GM12878 (cell line): Measurements from ENCODE around the gene EYA2. TPM values are rescaled to one million over a fixed set of nuclear protein-coding genes. Genes with fewer than 3 reads are reported as not detected.

Experiments used
- ATAC-seq: fragments of 200-7000 bp; cut with Tn5 transposase; 3 replicates; pipeline ENCODE4 v1.9.1; 2020; ENCODE audit warnings: mild to moderate bottlenecking, moderate library complexity
- BruUV-seq: library from RNA; stranded (reverse); fragments of 400-500 nt; replicated peaks from 2 replicates; lab custom pipeline; 2021; lab: Mats Ljungman, UMichigan
- CTCF ChIA-PET: fragments of 300-600 bp; sonication (Branson Sonifier 250); formaldehyde crosslinking; extraction: SDS; loops from one replicate; lab custom pipeline; 2021; ENCODE audit warnings: inconsistent platforms; lab: Yijun Ruan, JAX
- POLR2A ChIA-PET: fragments of 350-600 bp; formaldehyde crosslinking; extraction: SDS; loops from one replicate; lab custom pipeline; 2021; ENCODE audit warnings: inconsistent platforms; lab: Charles Lee
- RAD21 ChIA-PET: fragments of 300-600 bp; sonication (Branson Sonifier 250); formaldehyde crosslinking; loops from one replicate; lab custom pipeline; 2023; ENCODE audit warnings: antibody characterized with exemption; ENCODE audit not compliant: unreplicated experiment; lab: Charles Lee
- SMC1A ChIA-PET: fragments of 300-600 bp; sonication (Branson Sonifier 250); formaldehyde crosslinking; loops from one replicate; lab custom pipeline; 2023; ENCODE audit not compliant: unreplicated experiment, uncharacterized antibody; lab: Charles Lee
- DNase-seq: peaks from one replicate; pipeline ENCODE4 v3.0.0-alpha.2; 2011; ENCODE audit warnings: low read depth, low spot score
- FAIRE-seq: peaks from 3 replicates; lab custom pipeline; 2011; peaks lifted over from hg19 to GRCh38; lab: Jason Lieb, UNC
- H2AFZ ChIP-seq: 2 replicates; pipeline ENCODE4 v1.6.0; 2011; ENCODE audit warnings: low read depth, low read length, control low read depth; ENCODE audit not compliant: control insufficient read depth
- H3K27ac ChIP-seq: 2 replicates; pipeline ENCODE4 v1.5.1; 2011; ENCODE audit warnings: control low read depth; ENCODE audit not compliant: control insufficient read depth, insufficient read depth
- H3K27me3 ChIP-seq, 2 experiments: replicated peaks in 1 of 2; 2 replicates each; pipeline versions ENCODE4 v1.6.0 to v1.6.1; 2011; ENCODE audit warnings: low read length in 1 of 2; ENCODE audit not compliant: control insufficient read depth in 2 of 2, insufficient read depth in 2 of 2
- H3K36me3 ChIP-seq, 2 experiments: 2 replicates each; pipeline ENCODE4 v1.5.1; 2011; ENCODE audit warnings: low read length in 1 of 2; ENCODE audit not compliant: control insufficient read depth in 2 of 2, insufficient read depth in 2 of 2
- H3K4me1 ChIP-seq: 2 replicates; pipeline ENCODE4 v1.6.1; 2011; ENCODE audit warnings: mild to moderate bottlenecking, low read length, moderate library complexity, mixed read lengths; ENCODE audit not compliant: control insufficient read depth, insufficient read depth
- H3K4me2 ChIP-seq: 2 replicates; pipeline ENCODE4 v1.6.0; 2011; ENCODE audit warnings: control low read depth; ENCODE audit not compliant: control insufficient read depth, insufficient read depth
- H3K4me3 ChIP-seq: fragments of 200-600 bp; sonication (generic); 2 replicates; pipeline ENCODE4 v1.5.1; 2016
- H3K79me2 ChIP-seq: 2 replicates; pipeline ENCODE4 v1.6.0; 2011; ENCODE audit warnings: low read length; ENCODE audit not compliant: control insufficient read depth, insufficient read depth
- H3K9ac ChIP-seq: 2 replicates; pipeline ENCODE4 v1.8.0; 2011; ENCODE audit warnings: low read length, control low read depth, mixed read lengths; ENCODE audit not compliant: control insufficient read depth, insufficient read depth
- H3K9me3 ChIP-seq: replicated peaks from 3 replicates; pipeline ENCODE4 v1.5.1; 2011; ENCODE audit warnings: mild to moderate bottlenecking, low read length; ENCODE audit not compliant: control insufficient read depth, insufficient read depth
- H4K20me1 ChIP-seq: 2 replicates; pipeline ENCODE4 v1.6.0; 2011; ENCODE audit not compliant: control insufficient read depth, insufficient read depth
- CBX5 ChIP-seq: sonication (generic); IDR thresholded peaks from 2 replicates; pipeline ENCODE4 v1.6.1; 2016; ENCODE audit warnings: low read depth, moderate library complexity, mild to moderate bottlenecking, inconsistent platforms
- EP300 ChIP-seq, 2 experiments: fragments of 150-350 bp in 1 of 2; IDR thresholded peaks; 2 replicates each; pipeline ENCODE4 v1.6.1; 2011 to 2012; ENCODE audit warnings: low read depth in 2 of 2, low read length in 2 of 2, borderline replicate concordance in 1 of 2, improper control_type of control experiment in 1 of 2, inconsistent platforms in 1 of 2; ENCODE audit not compliant: control insufficient read depth in 1 of 2
- FOXM1 ChIP-seq: IDR thresholded peaks from 2 replicates; pipeline ENCODE4 v1.6.1; 2012; ENCODE audit warnings: low read depth, mild to moderate bottlenecking, inconsistent platforms, low read length, moderate library complexity
- MAX ChIP-seq: IDR thresholded peaks from 2 replicates; pipeline ENCODE4 v1.6.1; 2012; ENCODE audit warnings: low read depth, low read length, improper control_type of control experiment
- PAX5 ChIP-seq: IDR thresholded peaks from 2 replicates; pipeline ENCODE4 v1.6.1; 2011; ENCODE audit warnings: low read depth, low read length, borderline replicate concordance
- SP1 ChIP-seq: IDR thresholded peaks from one replicate; pipeline ENCODE4 v1.6.1; 2011; ENCODE audit warnings: low read depth, low read length
- SPI1 ChIP-seq: IDR thresholded peaks from 2 replicates; pipeline ENCODE4 v1.6.1; 2011; ENCODE audit warnings: low read depth, mild to moderate bottlenecking, low read length, moderate library complexity, borderline replicate concordance; ENCODE audit not compliant: insufficient read depth
- WGBS: methylation state at CpG from one replicate; pipeline ENCODE4 v1.1.6; 2016; ENCODE audit warnings: low lambda C conversion rate; ENCODE audit not compliant: insufficient replicate concordance, insufficient coverage; ENCODE audit errors: missing lambda C conversion rate; 5-methylcytosine and 5-hydroxymethylcytosine counted together
- in situ Hi-C: fragments of 300-500 bp; cut with MboI; formaldehyde crosslinking; loops from 9 replicates; pipeline ENCODE4 v1.14.3; 2018; ENCODE audit warnings: mixed read lengths
- intact Hi-C: fragments of 100-400 bp; cut with micrococcal nuclease; formaldehyde crosslinking; loops from one replicate; pipeline ENCODE4 v1.14.2; 2022; ENCODE audit not compliant: unreplicated experiment
- polyA plus RNA-seq, 11 experiments: library from polyadenylated mRNA; depleted of rRNA in 4 of 11; unstranded in 6 of 11; stranded (reverse) in 5 of 11; fragments of >200 nt; fragmentation: Nextera tagmentation in 4 of 11; fragmentation: Illumina TruSeq in 1 of 11; extraction: Ambion mirVana in 4 of 11; extraction: Trizol in 1 of 11; gene quantifications; 1 replicate in 1 of 11; 2 replicates in 10 of 11; pipeline versions ENCODE4 v1.2.1 to v1.2.3, GENCODE V29; 2011 to 2016; ENCODE audit warnings: inconsistent platforms in 2 of 11, missing spikeins in 2 of 11, low read depth in 1 of 11
- total RNA-seq, 4 experiments: library from RNA; depleted of rRNA in 3 of 4; stranded (reverse); fragments of >200 nt in 3 of 4; fragmentation: Illumina TruSeq in 1 of 4; extraction: Trizol in 1 of 4; gene quantifications; 2 replicates each; pipeline versions ENCODE4 v1.2.1 to v1.2.3, GENCODE V29; 2013 to 2021
- TF ChIP-seq, protein P1 (sequence below): fragments of 450-650 bp; IDR thresholded peaks from 2 replicates; pipeline ENCODE4 v1.6.1; 2016; ENCODE audit warnings: mild to moderate bottlenecking, moderate library complexity, borderline replicate concordance

The EYA2 gene
- total and polyA plus RNA-seq, 10 of the 15 experiments (the other 5 are each of a cell fraction or from before 2014, with no cell fraction given), result 0.20 TPM; not detected in 9

- no peak overlapping the region for H3K27ac ChIP-seq
- H3K4me2 ChIP-seq, result no peak overlapping the region
- no peak overlapping the region for H2AFZ ChIP-seq
- intact Hi-C loops, result loop anchor here (10.0 kb wide), 1 partner anchor 61 kb away; no protein-coding TSS in a partner anchor
- no peaks in the 10 kb centered on the region for H3K36me3 ChIP-seq
- H3K9me3 ChIP-seq, result no peaks in the 10 kb centered on the region; the same call in 2 of the 3 replicates
- ChIA-PET RAD21 (no interaction called here), POLR2A (no interaction called here), SMC1A (no interaction called here), CTCF (no interaction called here)
- ATAC-seq (no peak), DNase-seq (no peak), FAIRE-seq (no peak)
- no peak for TF ChIP-seq SP1
- H3K4me1 ChIP-seq, result no peaks in the 10 kb centered on the region
- no peak overlapping the region for H3K9ac ChIP-seq
- in situ Hi-C loops, result no loop called here
- H3K27me3 ChIP-seq, result no peaks in the 10 kb centered on the region; a peak in 2 of 4 replicates
- 59% methylated on average over 12 of the region's 12 CpGs for WGBS
- H4K20me1 ChIP-seq, result no peaks in the 10 kb centered on the region
- BruUV-seq, result no TSS peak
- H3K4me3 ChIP-seq, result no peak overlapping the region
- no peaks in the 10 kb centered on the region for H3K79me2 ChIP-seq
These were observed 141.6 kb downstream of the EYA2 start for GRCh38 chr20:47036091-47036870.

DNA sequence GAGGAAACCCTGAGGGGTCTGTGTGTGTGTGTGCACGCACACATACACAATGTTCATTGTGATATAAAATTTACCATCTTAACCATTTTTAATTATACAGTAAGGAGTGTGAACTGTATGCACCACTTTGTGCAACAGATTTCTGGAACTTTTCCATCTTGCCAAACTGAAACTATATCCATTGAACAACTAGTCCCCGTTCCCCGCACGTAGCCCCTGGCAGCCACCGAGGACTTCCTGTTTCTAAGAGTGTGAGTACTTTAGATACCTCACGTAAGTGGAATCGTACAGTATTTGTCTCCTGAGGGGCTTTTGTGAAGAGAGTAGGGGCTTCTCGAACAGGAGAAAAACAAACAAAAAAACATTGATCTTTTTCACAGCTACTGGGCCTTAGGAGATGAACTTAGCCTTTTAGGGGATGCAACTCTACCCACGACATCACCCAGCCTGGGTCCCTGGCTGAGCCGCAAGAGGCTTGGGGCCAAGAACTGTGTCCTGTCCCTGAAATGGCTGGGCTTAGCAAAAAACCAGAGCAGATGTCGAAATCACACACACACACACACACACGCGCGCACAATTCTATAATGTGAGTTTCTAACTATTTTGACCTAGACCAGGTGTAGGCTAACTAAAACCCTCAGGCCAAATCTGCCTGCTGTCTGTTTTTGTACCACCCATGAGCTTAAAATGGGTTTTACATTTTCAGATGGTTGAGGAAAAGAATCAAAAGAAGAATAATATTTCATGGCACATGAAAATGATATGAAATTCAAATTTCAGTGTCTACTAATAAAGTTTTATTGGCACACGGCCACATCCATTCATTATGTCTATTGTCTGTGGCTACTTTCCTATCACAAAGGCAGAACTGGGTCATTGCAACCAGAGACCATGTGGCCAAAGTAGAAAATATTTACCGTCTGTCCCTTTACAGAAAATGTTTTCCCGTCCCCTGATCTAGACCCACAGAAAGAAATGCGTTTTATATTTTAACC, 144.2 kb downstream of the EYA2 start:
- ATAC-seq (no peak), DNase-seq (no peak), FAIRE-seq (no peak)
- no TSS peak for BruUV-seq
- ChIA-PET CTCF (interaction anchor here (0.7 kb wide), 1 partner anchor 126 kb away, joined by 3 read pairs; no protein-coding TSS in a partner anchor), RAD21 (no interaction called here), POLR2A (no interaction called here), SMC1A (interaction anchor here (2.1 kb wide), 1 partner anchor 12 kb away, joined by 4 read pairs; no protein-coding TSS in a partner anchor)
- no peak overlapping the region for H2AFZ ChIP-seq
- no peak overlapping the region for H3K4me2 ChIP-seq
- H3K4me3 ChIP-seq, result no peak overlapping the region
- no peaks in the 10 kb centered on the region for H4K20me1 ChIP-seq
- WGBS, result 72% methylated on average over 18 of the region's 18 CpGs
- H3K9me3 ChIP-seq, result no peaks in the 10 kb centered on the region; the same call in 2 of the 3 replicates
- no peaks in the 10 kb centered on the region for H3K79me2 ChIP-seq
- no peak overlapping the region for H3K9ac ChIP-seq
- intact Hi-C loops, result loop anchor here (10.0 kb wide), 1 partner anchor 64 kb away; no protein-coding TSS in a partner anchor
- no peaks in the 10 kb centered on the region for H3K36me3 ChIP-seq
- no peaks in the 10 kb centered on the region for H3K4me1 ChIP-seq
- H3K27ac ChIP-seq, result no peak overlapping the region
- H3K27me3 ChIP-seq, result no peaks in the 10 kb centered on the region; a peak in 1 of 4 replicates
- in situ Hi-C loops, result no loop called here
- no peak for TF ChIP-seq PAX5
- TF ChIP-seq, protein P1, sequence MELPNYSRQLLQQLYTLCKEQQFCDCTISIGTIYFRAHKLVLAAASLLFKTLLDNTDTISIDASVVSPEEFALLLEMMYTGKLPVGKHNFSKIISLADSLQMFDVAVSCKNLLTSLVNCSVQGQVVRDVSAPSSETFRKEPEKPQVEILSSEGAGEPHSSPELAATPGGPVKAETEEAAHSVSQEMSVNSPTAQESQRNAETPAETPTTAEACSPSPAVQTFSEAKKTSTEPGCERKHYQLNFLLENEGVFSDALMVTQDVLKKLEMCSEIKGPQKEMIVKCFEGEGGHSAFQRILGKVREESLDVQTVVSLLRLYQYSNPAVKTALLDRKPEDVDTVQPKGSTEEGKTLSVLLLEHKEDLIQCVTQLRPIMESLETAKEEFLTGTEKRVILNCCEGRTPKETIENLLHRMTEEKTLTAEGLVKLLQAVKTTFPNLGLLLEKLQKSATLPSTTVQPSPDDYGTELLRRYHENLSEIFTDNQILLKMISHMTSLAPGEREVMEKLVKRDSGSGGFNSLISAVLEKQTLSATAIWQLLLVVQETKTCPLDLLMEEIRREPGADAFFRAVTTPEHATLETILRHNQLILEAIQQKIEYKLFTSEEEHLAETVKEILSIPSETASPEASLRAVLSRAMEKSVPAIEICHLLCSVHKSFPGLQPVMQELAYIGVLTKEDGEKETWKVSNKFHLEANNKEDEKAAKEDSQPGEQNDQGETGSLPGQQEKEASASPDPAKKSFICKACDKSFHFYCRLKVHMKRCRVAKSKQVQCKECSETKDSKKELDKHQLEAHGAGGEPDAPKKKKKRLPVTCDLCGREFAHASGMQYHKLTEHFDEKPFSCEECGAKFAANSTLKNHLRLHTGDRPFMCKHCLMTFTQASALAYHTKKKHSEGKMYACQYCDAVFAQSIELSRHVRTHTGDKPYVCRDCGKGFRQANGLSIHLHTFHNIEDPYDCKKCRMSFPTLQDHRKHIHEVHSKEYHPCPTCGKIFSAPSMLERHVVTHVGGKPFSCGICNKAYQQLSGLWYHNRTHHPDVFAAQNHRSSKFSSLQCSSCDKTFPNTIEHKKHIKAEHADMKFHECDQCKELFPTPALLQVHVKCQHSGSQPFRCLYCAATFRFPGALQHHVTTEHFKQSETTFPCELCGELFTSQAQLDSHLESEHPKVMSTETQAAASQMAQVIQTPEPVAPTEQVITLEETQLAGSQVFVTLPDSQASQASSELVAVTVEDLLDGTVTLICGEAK, result peak; percentile 65
- no peak for TF ChIP-seq CBX5
- peak; percentile 24; the same call in 1 of the 2 replicates for TF ChIP-seq SPI1
- TF ChIP-seq MAX, result no peak
- no peak for TF ChIP-seq FOXM1
- no peak for TF ChIP-seq EP300 (IDR thresholded peaks at IDR 0.05; ENCODE audit: borderline replicate concordance in 1 of 2, control insufficient read depth in 1 of 2, low read depth in 2 of 2, low read length in 2 of 2)
